Kidney epithelial cell (primary cell): ENCODE data around the gene CPT1C. TPM values are rescaled to one million over a fixed set of nuclear protein-coding genes. Genes with fewer than 3 reads are reported as not detected.

Source experiments
- DNase-seq: peaks from one replicate; pipeline ENCODE4 v3.0.0-alpha.2; 2010; ENCODE audit warnings: low read depth
- H3K27me3 ChIP-seq: 2 replicates; pipeline ENCODE4 v1.6.0; 2011; ENCODE audit warnings: low read length; ENCODE audit not compliant: control insufficient read depth, insufficient read depth
- H3K36me3 ChIP-seq: 2 replicates; pipeline ENCODE4 v1.5.1; 2011; ENCODE audit warnings: low read length; ENCODE audit not compliant: control insufficient read depth, insufficient read depth
- H3K4me3 ChIP-seq: 2 replicates; pipeline ENCODE4 v1.5.1; 2011; ENCODE audit warnings: low read depth, mild to moderate bottlenecking, control low read depth, low read length
- total RNA-seq: library from RNA; depleted of rRNA; stranded (reverse); fragments of >200 nt; gene quantifications from 2 replicates; pipeline ENCODE4 v1.2.3, GENCODE V29; 2015
- TF ChIP-seq, protein P1 (sequence below): IDR thresholded peaks from 2 replicates; pipeline ENCODE4 v1.5.1; 2011; ENCODE audit warnings: mild to moderate bottlenecking, moderate library complexity, low read length, control low read depth, inconsistent platforms; ENCODE audit not compliant: insufficient read depth, poor library complexity, severe bottlenecking

The CPT1C gene
- total RNA-seq, 1 donor from 2014 or later: 3.4 TPM

DNA sequence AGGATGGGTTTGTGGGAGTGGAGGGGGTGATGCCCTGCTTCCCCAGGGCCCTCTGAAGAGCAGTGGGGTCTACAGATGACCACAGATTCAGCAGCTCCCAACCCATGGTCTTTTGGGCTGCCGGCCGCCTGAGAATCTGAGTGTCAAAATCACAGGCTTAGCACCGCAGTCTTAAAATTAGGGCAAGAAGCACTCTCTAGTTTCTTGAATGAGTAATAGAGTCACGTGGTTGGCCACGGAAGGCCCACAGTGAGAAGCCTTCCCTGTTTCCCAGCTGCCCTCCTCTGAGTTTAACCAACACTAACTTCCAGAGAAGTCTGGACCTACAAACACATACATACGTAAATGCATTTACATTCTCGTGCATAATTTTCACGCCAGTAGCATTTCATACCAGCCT lies 8.6 kb upstream of the CPT1C start:
- peaks cover 6% of the 10 kb centered on the region for H3K36me3 ChIP-seq
- H3K4me3 ChIP-seq: no peak overlapping the region
- no peaks in the 10 kb centered on the region for H3K27me3 ChIP-seq
- TF ChIP-seq, protein P1, sequence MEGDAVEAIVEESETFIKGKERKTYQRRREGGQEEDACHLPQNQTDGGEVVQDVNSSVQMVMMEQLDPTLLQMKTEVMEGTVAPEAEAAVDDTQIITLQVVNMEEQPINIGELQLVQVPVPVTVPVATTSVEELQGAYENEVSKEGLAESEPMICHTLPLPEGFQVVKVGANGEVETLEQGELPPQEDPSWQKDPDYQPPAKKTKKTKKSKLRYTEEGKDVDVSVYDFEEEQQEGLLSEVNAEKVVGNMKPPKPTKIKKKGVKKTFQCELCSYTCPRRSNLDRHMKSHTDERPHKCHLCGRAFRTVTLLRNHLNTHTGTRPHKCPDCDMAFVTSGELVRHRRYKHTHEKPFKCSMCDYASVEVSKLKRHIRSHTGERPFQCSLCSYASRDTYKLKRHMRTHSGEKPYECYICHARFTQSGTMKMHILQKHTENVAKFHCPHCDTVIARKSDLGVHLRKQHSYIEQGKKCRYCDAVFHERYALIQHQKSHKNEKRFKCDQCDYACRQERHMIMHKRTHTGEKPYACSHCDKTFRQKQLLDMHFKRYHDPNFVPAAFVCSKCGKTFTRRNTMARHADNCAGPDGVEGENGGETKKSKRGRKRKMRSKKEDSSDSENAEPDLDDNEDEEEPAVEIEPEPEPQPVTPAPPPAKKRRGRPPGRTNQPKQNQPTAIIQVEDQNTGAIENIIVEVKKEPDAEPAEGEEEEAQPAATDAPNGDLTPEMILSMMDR: no peak
- no peak for DNase-seq

- no peak for DNase-seq
- TF ChIP-seq, protein P1: no peak
- Histone ChIP-seq H3K36me3 (peaks cover 7% of the 10 kb centered on the region), H3K4me3 (no peak overlapping the region), H3K27me3 (no peaks in the 10 kb centered on the region)
These were observed 7.1 kb upstream of the CPT1C start for GRCh38 chr19:49683814-49684250.

DNA sequence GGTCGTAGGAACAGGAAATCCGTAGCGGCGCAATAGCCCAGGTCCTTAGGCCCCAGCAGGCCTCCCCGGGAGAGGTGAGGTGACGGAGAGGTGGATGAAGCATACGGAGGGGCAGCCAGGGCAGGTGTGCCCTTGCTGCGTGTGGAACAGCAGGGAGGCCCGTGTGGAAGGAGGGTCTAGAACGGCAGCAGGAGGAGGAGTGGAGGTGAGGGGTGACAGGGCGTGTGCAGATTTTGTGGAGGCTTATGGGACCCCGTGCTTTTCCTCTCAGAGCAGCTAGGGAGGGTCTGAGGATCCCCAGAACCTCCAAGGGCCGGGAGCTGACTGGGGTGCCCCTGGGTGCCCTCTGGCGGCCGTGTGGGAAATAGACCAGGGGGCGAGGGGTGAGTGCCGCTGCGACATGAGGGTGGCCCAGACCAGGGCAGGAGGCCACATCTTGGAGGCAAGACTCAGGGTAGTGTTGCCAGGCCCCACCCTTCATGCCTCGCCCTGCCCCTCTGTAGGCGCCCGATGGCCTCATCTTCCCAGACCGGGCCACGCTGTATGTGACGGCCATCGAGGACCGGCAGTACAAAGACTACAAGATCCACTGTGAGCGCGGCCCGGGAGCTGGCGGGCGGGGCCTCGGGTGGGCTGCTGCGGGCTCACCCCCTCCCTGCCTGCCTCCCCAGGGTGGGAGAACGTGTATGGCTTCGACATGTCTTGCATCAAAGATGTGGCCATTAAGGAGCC lies 6.5 kb upstream of the CPT1C start:
- Histone ChIP-seq H3K4me3 (no peak overlapping the region), H3K27me3 (no peaks in the 10 kb centered on the region), H3K36me3 (peaks cover 8% of the 10 kb centered on the region)
- DNase-seq: no peak
- TF ChIP-seq, protein P1: peak; percentile 44

DNA sequence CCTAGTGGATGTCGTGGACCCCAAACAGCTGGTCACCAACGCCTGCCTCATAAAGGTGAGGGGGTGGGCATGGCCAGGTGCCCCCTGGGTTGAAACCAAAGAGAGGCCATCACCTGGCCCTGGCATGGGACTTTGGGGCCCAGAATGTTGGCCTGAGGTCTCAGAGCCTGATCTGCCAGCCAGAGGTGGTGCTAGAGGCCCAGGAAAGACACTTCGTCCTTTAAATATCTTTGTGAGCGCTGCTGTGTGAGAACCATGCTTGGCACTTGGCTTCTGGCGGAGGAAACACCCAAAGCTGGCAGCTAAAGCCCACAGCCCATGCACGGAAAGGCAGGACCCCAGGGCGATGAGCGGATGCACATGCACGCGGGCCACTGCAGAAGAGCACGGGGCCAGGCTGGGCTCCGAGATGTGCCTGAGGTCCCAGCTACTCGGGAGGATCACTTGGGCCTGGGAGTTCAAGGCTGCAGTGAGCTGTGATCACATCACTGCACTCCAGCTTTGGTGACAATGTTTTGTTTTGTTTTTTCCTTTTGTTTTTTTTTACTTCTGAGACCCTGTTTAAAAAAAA lies 5.8 kb upstream of the CPT1C start:
- Histone ChIP-seq H3K27me3 (peaks cover 2% of the 10 kb centered on the region), H3K4me3 (no peak overlapping the region), H3K36me3 (peaks cover 8% of the 10 kb centered on the region)
- TF ChIP-seq, protein P1: no peak
- no peak for DNase-seq

DNA sequence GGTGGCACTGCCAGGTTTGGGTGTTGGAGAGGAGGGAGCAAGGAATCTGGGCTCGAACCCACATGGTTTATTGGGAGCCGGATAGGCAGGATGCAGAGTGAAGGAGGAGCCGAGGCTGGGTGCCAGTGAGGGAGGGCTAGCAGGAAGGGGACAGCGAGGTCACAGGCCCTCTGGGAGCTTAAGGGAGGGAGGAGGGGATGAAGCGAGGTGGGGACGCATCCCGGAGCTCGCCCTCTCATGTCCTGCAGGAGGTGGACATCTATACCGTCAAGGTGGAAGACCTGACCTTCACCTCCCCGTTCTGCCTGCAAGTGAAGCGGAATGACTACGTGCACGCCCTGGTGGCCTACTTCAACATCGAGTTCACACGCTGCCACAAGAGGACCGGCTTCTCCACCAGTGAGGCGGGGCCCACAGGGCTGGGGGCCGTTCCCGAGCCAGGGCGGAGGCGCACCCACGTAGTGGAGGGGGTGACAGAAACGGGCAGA lies 5.0 kb upstream of the CPT1C start:
- Histone ChIP-seq H3K27me3 (peaks cover 4% of the 10 kb centered on the region), H3K4me3 (no peak overlapping the region), H3K36me3 (peaks cover 8% of the 10 kb centered on the region)
- DNase-seq: no peak
- TF ChIP-seq, protein P1: no peak
